Activated CD8-positive, alpha-beta memory T cell treated with anti-CD3 and anti-CD28 coated beads, Interleukin-2, amount 50 U/mL, for 24 hours (primary cell): ENCODE data around the gene ELP4.

Source experiments
- DNase-seq: peaks from one replicate; pipeline ENCODE4 v3.0.0-alpha.2; 2020; ENCODE audit errors: extremely low read depth

Gene ELP4

GRCh38 chr11:31772412-31772811 lies 262.8 kb downstream of the ELP4 start:
- no peak for DNase-seq

GRCh38 chr11:31779374-31779791 lies 269.8 kb downstream of the ELP4 start:
- DNase-seq: no peak

GRCh38 chr11:31780078-31780477 lies 270.5 kb downstream of the ELP4 start:
- no peak for DNase-seq

- DNase-seq: no peak
Observed at GRCh38 chr11:31780480-31780971, 271.0 kb downstream of the ELP4 start.

GRCh38 chr11:31782257-31782656 lies 272.7 kb downstream of the ELP4 start:
- DNase-seq: no peak

GRCh38 chr11:31783252-31783651 lies 273.7 kb downstream of the ELP4 start:
- no peak for DNase-seq

GRCh38 chr11:31784611-31785010 lies 275.0 kb downstream of the ELP4 start:
- no peak for DNase-seq

GRCh38 chr11:31786996-31787685 lies 277.6 kb downstream of the ELP4 start:
- DNase-seq: no peak

GRCh38 chr11:31788085-31788484 lies 278.5 kb downstream of the ELP4 start:
- no peak for DNase-seq

GRCh38 chr11:31790649-31791048 lies 281.1 kb downstream of the ELP4 start:
- no peak for DNase-seq

- DNase-seq: no peak
Observed at GRCh38 chr11:31792036-31792435, 282.5 kb downstream of the ELP4 start.

- DNase-seq: no peak
Observed at GRCh38 chr11:31792456-31792855, 282.9 kb downstream of the ELP4 start.

- no peak for DNase-seq
Observed at GRCh38 chr11:31793264-31793663, 283.7 kb downstream of the ELP4 start.

- DNase-seq: no peak
Observed at GRCh38 chr11:31794548-31794947, 285.0 kb downstream of the ELP4 start.

- no peak for DNase-seq
Observed at GRCh38 chr11:31795706-31796498, 286.3 kb downstream of the ELP4 start.

GRCh38 chr11:31796499-31797189 lies 287.1 kb downstream of the ELP4 start:
- DNase-seq: no peak

- DNase-seq: no peak
Observed at GRCh38 chr11:31797190-31798056, 287.9 kb downstream of the ELP4 start.

GRCh38 chr11:31798057-31798553 lies 288.5 kb downstream of the ELP4 start:
- DNase-seq: no peak

GRCh38 chr11:31798554-31799434 lies 289.2 kb downstream of the ELP4 start:
- no peak for DNase-seq
